Ovary (tissue), 9 donors: Measurements from ENCODE around the gene MBNL1. TPM values are rescaled to one million over a fixed set of nuclear protein-coding genes. Genes with fewer than 3 reads are reported as not detected.
A peak's percentile ranks its signal among the peaks of the same experiment; 100 is the strongest.

Experiments used
- DNase-seq, 5 donors: peaks; one replicate each; pipeline ENCODE4 v3.0.0-alpha.2; 2019 to 2020
- H3K27ac ChIP-seq, 2 donors: fragments of 200-600 bp; one replicate each; pipeline versions ENCODE4 v1.5.1 to v1.8.0; 2019 to 2022
- H3K27me3 ChIP-seq: fragments of 200-600 bp; one replicate; pipeline ENCODE4 v1.8.0; 2022
- H3K36me3 ChIP-seq: fragments of 200-600 bp; sonication (generic); one replicate; pipeline ENCODE4 v1.5.1; 2019
- H3K4me1 ChIP-seq: one replicate; pipeline ENCODE4 v1.8.1; 2013; ENCODE audit warnings: mild to moderate bottlenecking, moderate library complexity; ENCODE audit not compliant: insufficient read depth
- H3K4me3 ChIP-seq: fragments of 200-600 bp; sonication (generic); one replicate; pipeline ENCODE4 v1.5.1; 2017
- H3K9me3 ChIP-seq, 2 donors: fragments of 200-600 bp in 1 of 2; sonication (generic) in 1 of 2; one replicate each; pipeline versions ENCODE4 v1.5.1 to v1.8.1; 2013 to 2019; ENCODE audit warnings: mild to moderate bottlenecking in 1 of 2, moderate library complexity in 1 of 2
- CTCF ChIP-seq, 3 donors: fragments of 450-650 bp in 2 of 3; fragments of 200-600 bp in 1 of 3; IDR thresholded peaks; one replicate each; pipeline versions ENCODE4 v1.5.1 to v1.8.0; 2016 to 2022; ENCODE audit warnings: antibody characterized with exemption in 3 of 3, mild to moderate bottlenecking in 1 of 3
- EP300 ChIP-seq: sonication (generic); formaldehyde crosslinking; IDR thresholded peaks from one replicate; pipeline ENCODE4 v1.6.1; 2017; ENCODE audit warnings: antibody characterized with exemption
- POLR2A ChIP-seq: fragments of 450-650 bp; IDR thresholded peaks from one replicate; pipeline ENCODE4 v1.6.1; 2017; ENCODE audit warnings: antibody characterized with exemption, mild to moderate bottlenecking, moderate library complexity
- WGBS, 3 donors: extraction: QIAGEN DNeasy Blood & Tissue Kit in 1 of 3; methylation state at CpG; one replicate each; pipeline versions ENCODE4 v1.1.5 to v1.1.7; 2013 to 2017; 5-methylcytosine and 5-hydroxymethylcytosine counted together
- intact Hi-C, 4 donors: fragments of 100-400 bp; cut with DNase I; formaldehyde crosslinking; loops; one replicate each; pipeline versions ENCODE4 v1.11.0 to v1.15.1; 2022 to 2023
- polyA plus RNA-seq, 2 donors: library from polyadenylated mRNA; stranded (reverse); fragments of 200-250 nt in 1 of 2; fragments of 350-450 nt in 1 of 2; fragmentation: Illumina TruSeq in 1 of 2; extraction: RNeasy Lipid Tissue Mini Kit (QIAGEN cat#74804) in 1 of 2; gene quantifications; one replicate each; pipeline ENCODE4 v1.2.3, GENCODE V29; 2013 to 2014
- total RNA-seq, 7 donors: library from RNA; depleted of rRNA in 2 of 7; stranded (reverse); fragments of >200 nt in 2 of 7; fragmentation: NEBNext Ultra II Directional in 3 of 7; extraction: Animal tissue kit (Norgen Biotek cat#: 25700) in 3 of 7; gene quantifications; one replicate each; pipeline versions ENCODE4 v1.1.0 to v1.2.4, GENCODE V29; 2016 to 2023
- donor health status: DM: no; HTN: no; CAD: no; lungs with moderate emphysema.
- donor health status: DM: no; HTN: no; CAD: no.
- donor health status: Bipolar disorder and iron deficiency.
- donor health status: DM: yes; HTN: yes; CAD: no.
- donor health status: DM: no; HTN: no; CAD: no.
- donor health status: DM: yes; HTN: yes; CAD: no.

MBNL1 gene
- total and polyA plus RNA-seq, 9 donors: 39.7 to 152 (median 123) TPM

GRCh38 chr3:152491922-152492321, 223.2 kb downstream of the MBNL1 start:
- Histone ChIP-seq H3K4me3 (no peak overlapping the region), H3K4me1 (no peaks in the 10 kb centered on the region), H3K9me3 (no peaks in the 10 kb centered on the region), H3K27me3 (no peaks in the 10 kb centered on the region), H3K36me3 (no peaks in the 10 kb centered on the region), H3K27ac (no peak overlapping the region)
- WGBS, 3 donors: 87 to 92% (median 90%) methylated on average over 2 of the region's 2 CpGs
- no peak for TF ChIP-seq POLR2A
- TF ChIP-seq CTCF (IDR thresholded peaks at IDR 0.05): no peak
- TF ChIP-seq EP300: no peak
- DNase-seq: no peak
- intact Hi-C loops: no loop called here

GRCh38 chr3:152496286-152496685, 227.6 kb downstream of the MBNL1 start:
- H3K4me3 ChIP-seq: no peak overlapping the region
- intact Hi-C loops: no loop called here
- DNase-seq: no peak
- H3K36me3 ChIP-seq: no peaks in the 10 kb centered on the region
- TF ChIP-seq POLR2A: no peak
- TF ChIP-seq CTCF (IDR thresholded peaks at IDR 0.05): no peak
- no peak for TF ChIP-seq EP300
- 84 to 97% (median 91%) methylated on average over 1 of the region's 1 CpG for WGBS, 3 donors
- no peak overlapping the region for H3K27ac ChIP-seq
- no peaks in the 10 kb centered on the region for H3K27me3 ChIP-seq
- H3K9me3 ChIP-seq: no peaks in the 10 kb centered on the region
- no peaks in the 10 kb centered on the region for H3K4me1 ChIP-seq

GRCh38 chr3:152496716-152497115, 228.0 kb downstream of the MBNL1 start:
- TF ChIP-seq EP300 (no peak), POLR2A (no peak), CTCF (IDR thresholded peaks at IDR 0.05) (no peak)
- no peaks in the 10 kb centered on the region for H3K27me3 ChIP-seq
- no peaks in the 10 kb centered on the region for H3K9me3 ChIP-seq
- H3K27ac ChIP-seq: peak overlapping the region in 1 of 2 donors; percentile 22
- no peaks in the 10 kb centered on the region for H3K4me1 ChIP-seq
- intact Hi-C loops: no loop called here
- 16 to 39% (median 22%) methylated on average over 1 of the region's 1 CpG for WGBS, 3 donors
- no peak overlapping the region for H3K4me3 ChIP-seq
- no peaks in the 10 kb centered on the region for H3K36me3 ChIP-seq
- no peak for DNase-seq

GRCh38 chr3:152497457-152497856, 228.7 kb downstream of the MBNL1 start:
- no peaks in the 10 kb centered on the region for H3K27me3 ChIP-seq
- no peaks in the 10 kb centered on the region for H3K9me3 ChIP-seq
- TF ChIP-seq CTCF (IDR thresholded peaks at IDR 0.05) (no peak), EP300 (no peak), POLR2A (no peak)
- H3K36me3 ChIP-seq: no peaks in the 10 kb centered on the region
- intact Hi-C loops: no loop called here
- 8 to 16% (median 10%) methylated on average over 3 of the region's 3 CpGs for WGBS, 3 donors
- H3K4me1 ChIP-seq: no peaks in the 10 kb centered on the region
- DNase-seq: no peak
- peak overlapping the region in 1 of 2 donors; percentile 22 for H3K27ac ChIP-seq
- no peak overlapping the region for H3K4me3 ChIP-seq
